ENCODE data around the gene RNF144A. TPM values are rescaled to one million over a fixed set of nuclear protein-coding genes. Genes with fewer than 3 reads are reported as not detected.

The RNF144A gene
- total and polyA plus RNA-seq, 11 donors = 3.5 to 27.2 (median 11.9) TPM

GRCh38 chr2:7009207-7009911, 92.1 kb downstream of the RNF144A start:
- no peaks in the 10 kb centered on the region for H3K27me3 ChIP-seq
- no peaks in the 10 kb centered on the region for H3K36me3 ChIP-seq
- no peak for DNase-seq
- intact Hi-C loops (cut with DNase I) = loop anchor here in 6 of 10 donors (2.0 to 5.0 kb wide), 4 partner anchors 17 to 93 kb away; partner anchors contain the start of gene RNF144A (in 3 of the 6)
- peaks cover 22 to 84% (median 68%) of the 10 kb centered on the region in 12 donors for H3K4me1 ChIP-seq
- H3K27ac ChIP-seq = peak overlapping the region; percentile 59 to 92 (median 82)
- H3K4me3 ChIP-seq = no peak overlapping the region
- WGBS, 4 donors = 82 to 90% (median 85%) methylated on average over 11 of the region's 11 CpGs
- no peak for ATAC-seq
- TF ChIP-seq CTCF (IDR thresholded peaks at IDR 0.05) (no peak), POLR2A (IDR thresholded peaks at IDR 0.05) (no peak)
- H3K9me3 ChIP-seq = no peaks in the 10 kb centered on the region

- Histone ChIP-seq H3K4me3 (no peak overlapping the region), H3K4me1 (peaks cover 22 to 95% (median 74%) of the 10 kb centered on the region in 12 donors), H3K27ac (peak overlapping the region; percentile 59 to 92 (median 82)), H3K9me3 (no peaks in the 10 kb centered on the region), H3K27me3 (no peaks in the 10 kb centered on the region), H3K36me3 (no peaks in the 10 kb centered on the region)
- DNase-seq (peak in 1 of 5 donors; percentile 55), ATAC-seq (peak in 1 of 4 donors; percentile 1)
- TF ChIP-seq POLR2A (IDR thresholded peaks at IDR 0.05) (no peak), CTCF (IDR thresholded peaks at IDR 0.05) (no peak)
- 47 to 55% (median 50%) methylated on average over 10 of the region's 10 CpGs for WGBS, 4 donors
- intact Hi-C loops (cut with DNase I) = no loop called here
These were observed 93.3 kb downstream of the RNF144A start for GRCh38 chr2:7010391-7011054.

- TF ChIP-seq POLR2A (IDR thresholded peaks at IDR 0.05) = no peak
- no peak for TF ChIP-seq CTCF (IDR thresholded peaks at IDR 0.05)
- Histone ChIP-seq H3K27ac (peak overlapping the region in 11 of 12 donors; percentile 7 to 84 (median 61)), H3K36me3 (no peaks in the 10 kb centered on the region), H3K9me3 (no peaks in the 10 kb centered on the region), H3K4me3 (no peak overlapping the region), H3K27me3 (no peaks in the 10 kb centered on the region), H3K4me1 (peaks cover 22 to 99% (median 82%) of the 10 kb centered on the region in 12 donors)
- ATAC-seq = peak in 1 of 4 donors; percentile 3
- no peak for DNase-seq
- intact Hi-C loops (cut with DNase I) = no loop called here
- whole genome bisulfite sequencing, 4 donors = 76 to 87% (median 84%) methylated on average over 7 of the region's 7 CpGs
These were observed 94.3 kb downstream of the RNF144A start for GRCh38 chr2:7011356-7012083.
